OCI-LY1 (cell line): ENCODE results near the gene CHI3L1.

Experiments
- H2AFZ ChIP-seq: fragments of 200-600 bp; sonication (generic), shearing (Covaris generic); 2 replicates; pipeline ENCODE4 v1.6.0; 2014; ENCODE audit warnings: antibody characterized with exemption, mild to moderate bottlenecking, low read length
- H3F3A ChIP-seq: fragments of 200-600 bp; sonication (generic), shearing (Covaris generic); 2 replicates; pipeline ENCODE4 v1.6.0; 2014; ENCODE audit warnings: mild to moderate bottlenecking, antibody characterized with exemption, low read length, moderate library complexity; ENCODE audit not compliant: insufficient read depth
- H3K27ac ChIP-seq: fragments of 200-600 bp; sonication (generic); 2 replicates; pipeline ENCODE4 v1.5.1; 2014; ENCODE audit warnings: low read length, mixed run types, mild to moderate bottlenecking, low read depth; ENCODE audit not compliant: poor library complexity, severe bottlenecking
- H3K27me3 ChIP-seq: fragments of 200-600 bp; sonication (generic); 2 replicates; pipeline ENCODE4 v1.6.0; 2014; ENCODE audit warnings: antibody characterized with exemption, mild to moderate bottlenecking, low read length, moderate library complexity; ENCODE audit not compliant: insufficient read depth
- H3K36me3 ChIP-seq: fragments of 200-600 bp; sonication (generic); 2 replicates; pipeline ENCODE4 v1.6.1; 2014; ENCODE audit warnings: mild to moderate bottlenecking, antibody characterized with exemption, low read length, moderate library complexity, mixed read lengths; ENCODE audit not compliant: insufficient read depth
- H3K4me1 ChIP-seq: fragments of 200-600 bp; sonication (generic); 2 replicates; pipeline ENCODE4 v1.5.1; 2014; ENCODE audit warnings: mild to moderate bottlenecking, low read length, moderate library complexity; ENCODE audit not compliant: insufficient read depth, severe bottlenecking
- H3K4me2 ChIP-seq: fragments of 200-600 bp; sonication (generic), shearing (Covaris generic); 2 replicates; pipeline ENCODE4 v1.6.1; 2014; ENCODE audit warnings: low read length
- H3K4me3 ChIP-seq: fragments of 200-600 bp; sonication (generic); 2 replicates; pipeline ENCODE4 v1.5.1; 2014; ENCODE audit warnings: low read length, low read depth, mild to moderate bottlenecking, mixed read lengths; ENCODE audit not compliant: poor library complexity, severe bottlenecking
- H3K79me2 ChIP-seq: fragments of 200-600 bp; shearing (Covaris generic); 2 replicates; pipeline ENCODE4 v1.6.1; 2016; ENCODE audit warnings: mixed run types, low read length, mixed read lengths; ENCODE audit not compliant: insufficient read depth
- H3K9ac ChIP-seq: fragments of 200-600 bp; sonication (generic), shearing (Covaris generic); 2 replicates; pipeline ENCODE4 v1.6.1; 2014; ENCODE audit warnings: mild to moderate bottlenecking, low read length, mixed read lengths
- H3K9me2 ChIP-seq: fragments of 200-600 bp; sonication (generic), shearing (Covaris generic); 2 replicates; pipeline ENCODE4 v1.6.1; 2014; ENCODE audit warnings: low read depth, mild to moderate bottlenecking, low read length, mixed read lengths
- H3K9me3 ChIP-seq: fragments of 200-600 bp; shearing (Covaris generic); 2 replicates; pipeline ENCODE4 v1.6.1; 2014; ENCODE audit warnings: low read length, mixed read lengths
- H4K20me1 ChIP-seq: fragments of 200-600 bp; sonication (generic), shearing (Covaris generic); 2 replicates; pipeline ENCODE4 v1.6.0; 2016; ENCODE audit warnings: mild to moderate bottlenecking, low read length; ENCODE audit not compliant: insufficient read depth
- CTCF ChIP-seq: fragments of 200-600 bp; sonication (generic), shearing (Covaris generic); IDR thresholded peaks from 2 replicates; pipeline ENCODE4 v1.5.1; 2017; ENCODE audit warnings: mild to moderate bottlenecking, antibody characterized with exemption, low read length, moderate library complexity, mixed read lengths
- EZH2 ChIP-seq: fragments of 200-600 bp; sonication (generic), shearing (Covaris generic); IDR thresholded peaks from 2 replicates; pipeline ENCODE4 v1.8.0; 2017; ENCODE audit warnings: borderline replicate concordance, mixed run types, mild to moderate bottlenecking, antibody characterized with exemption, low read length, moderate library complexity, mixed read lengths

CHI3L1 gene

GRCh38 chr1:203208181-203208580 is 21.7 kb upstream of the CHI3L1 start:
- Histone ChIP-seq H3F3A (no peaks in the 10 kb centered on the region), H3K9me2 (no peaks in the 10 kb centered on the region), H3K27ac (no peak overlapping the region), H3K4me3 (no peak overlapping the region), H3K9me3 (no peaks in the 10 kb centered on the region), H3K4me2 (no peak overlapping the region), H3K36me3 (no peaks in the 10 kb centered on the region), H4K20me1 (no peaks in the 10 kb centered on the region), H3K9ac (no peak overlapping the region), H2AFZ (no peak overlapping the region), H3K79me2 (no peaks in the 10 kb centered on the region), H3K27me3 (peaks cover 8% of the 10 kb centered on the region; the same call in 1 of the 2 replicates), H3K4me1 (no peaks in the 10 kb centered on the region)
- TF ChIP-seq CTCF (no peak), EZH2 (no peak)

DNA sequence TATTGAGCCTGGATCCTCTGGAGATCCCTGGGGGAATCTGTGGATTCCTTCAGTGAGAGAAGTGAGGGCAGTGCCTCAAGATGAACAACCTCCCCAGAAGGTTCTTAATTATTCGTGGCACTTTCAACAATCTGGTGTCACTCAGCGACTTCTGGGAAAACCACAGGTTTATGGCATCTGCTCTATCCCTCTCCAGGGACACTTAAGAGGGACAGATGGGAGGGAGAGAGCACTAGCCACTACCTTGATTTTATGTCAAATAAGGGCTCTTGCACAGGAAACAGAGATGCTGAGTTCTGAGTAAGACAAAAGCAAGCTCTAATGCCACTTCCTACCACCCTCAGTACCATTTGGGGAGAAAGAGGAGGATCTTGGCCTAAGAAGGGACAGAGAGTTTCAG is 21.2 kb upstream of the CHI3L1 start:
- Histone ChIP-seq H3K4me2 (no peak overlapping the region), H3K9me2 (no peaks in the 10 kb centered on the region), H2AFZ (no peak overlapping the region), H4K20me1 (no peaks in the 10 kb centered on the region), H3K27me3 (peaks cover 5% of the 10 kb centered on the region; the same call in 1 of the 2 replicates), H3K27ac (no peak overlapping the region), H3K36me3 (no peaks in the 10 kb centered on the region), H3K79me2 (no peaks in the 10 kb centered on the region), H3F3A (no peaks in the 10 kb centered on the region), H3K9me3 (no peaks in the 10 kb centered on the region), H3K4me1 (no peaks in the 10 kb centered on the region), H3K4me3 (no peak overlapping the region), H3K9ac (no peak overlapping the region)
- TF ChIP-seq EZH2: no peak
- no peak for TF ChIP-seq CTCF

- Histone ChIP-seq H3K36me3 (no peaks in the 10 kb centered on the region), H3K27me3 (peaks cover 6% of the 10 kb centered on the region; the same call in 1 of the 2 replicates), H3K4me3 (no peak overlapping the region), H3K9me2 (no peaks in the 10 kb centered on the region), H2AFZ (no peak overlapping the region), H3K9ac (no peak overlapping the region), H3F3A (no peaks in the 10 kb centered on the region), H3K79me2 (no peaks in the 10 kb centered on the region), H3K27ac (no peak overlapping the region), H3K4me2 (no peak overlapping the region), H3K4me1 (no peaks in the 10 kb centered on the region), H3K9me3 (no peaks in the 10 kb centered on the region), H4K20me1 (no peaks in the 10 kb centered on the region)
- TF ChIP-seq EZH2 (no peak), CTCF (no peak)
Measured at GRCh38 chr1:203206129-203206687, 19.7 kb upstream of the CHI3L1 start.
